K562 (cell line): ENCODE data around the gene TMEM242. TPM values are rescaled to one million over a fixed set of nuclear protein-coding genes. Genes with fewer than 3 reads are reported as not detected.

Experiments
- ATAC-seq: fragments of 200-7000 bp; cut with Tn5 transposase; 3 replicates; pipeline ENCODE4 v1.9.1; 2020; ENCODE audit warnings: moderate library complexity
- BruUV-seq: library from RNA; stranded (reverse); fragments of 400-500 nt; replicated peaks from 2 replicates; lab custom pipeline; 2021; lab: Mats Ljungman, UMichigan
- CTCF ChIA-PET: fragments of 300-600 bp; formaldehyde crosslinking; extraction: SDS; loops from one replicate; lab custom pipeline; 2021; ENCODE audit warnings: low intra/inter-chr PET ratio; lab: Yijun Ruan, JAX
- POLR2A ChIA-PET: fragments of 300-600, 350-650 bp; sonication (Branson Sonifier 250); formaldehyde crosslinking; extraction: SDS; loops from one replicate; lab custom pipeline; 2021; ENCODE audit warnings: antibody characterized with exemption, inconsistent platforms; lab: Yijun Ruan, JAX
- DNase-seq, 4 experiments: peaks; one replicate each; pipeline versions ENCODE4 v3.0.0 to v3.0.0-alpha.2; 2011 to 2018; ENCODE audit warnings: low spot score in 3 of 4, mixed read lengths in 3 of 4; ENCODE audit errors: extremely low read depth in 1 of 4
- FAIRE-seq: peaks from 2 replicates; lab custom pipeline; 2011; peaks lifted over from hg19 to GRCh38; lab: Jason Lieb, UNC
- H2AFZ ChIP-seq: 2 replicates; pipeline ENCODE4 v1.6.0; 2011; ENCODE audit warnings: low read depth, low read length, control low read depth, inconsistent platforms
- H3K27ac ChIP-seq: fragments of 200-600 bp; 3 replicates; pipeline ENCODE4 v1.8.0; 2011; ENCODE audit warnings: low read depth, mild to moderate bottlenecking, control low read depth, inconsistent platforms, low read length, moderate library complexity, mixed read lengths; ENCODE audit errors: extremely low read depth
- H3K27me3 ChIP-seq, 2 experiments: fragments of 300-600 bp in 1 of 2; 2 replicates in 1 of 2; 3 replicates in 1 of 2; pipeline versions ENCODE4 v1.6.0 to v1.8.0; 2011; ENCODE audit warnings: inconsistent platforms in 2 of 2, low read length in 2 of 2, mild to moderate bottlenecking in 1 of 2, mixed read lengths in 1 of 2, moderate library complexity in 1 of 2; ENCODE audit not compliant: control insufficient read depth in 2 of 2, insufficient read depth in 2 of 2
- H3K36me3 ChIP-seq: fragments of 300-600 bp; 3 replicates; pipeline ENCODE4 v1.8.0; 2011; ENCODE audit warnings: mild to moderate bottlenecking, low read length, inconsistent platforms; ENCODE audit not compliant: control insufficient read depth, insufficient read depth
- H3K4me1 ChIP-seq, 2 experiments: fragments of 200-600 bp in 1 of 2; replicated peaks in 1 of 2; 2 replicates in 1 of 2; 3 replicates in 1 of 2; pipeline versions ENCODE4 v1.5.1 to v1.8.0; 2011; ENCODE audit warnings: inconsistent platforms in 2 of 2, low read length in 2 of 2, mild to moderate bottlenecking in 1 of 2, mixed read lengths in 1 of 2, moderate library complexity in 1 of 2; ENCODE audit not compliant: control insufficient read depth in 2 of 2, insufficient read depth in 2 of 2
- H3K4me2 ChIP-seq: 2 replicates; pipeline ENCODE4 v1.6.1; 2011; ENCODE audit warnings: low read length, control low read depth, inconsistent platforms, mixed read lengths; ENCODE audit not compliant: insufficient read depth
- H3K4me3 ChIP-seq: fragments of 200-600 bp; sonication (generic), shearing (Covaris generic); 2 replicates; pipeline ENCODE4 v1.5.1; 2016; ENCODE audit warnings: control low read depth, inconsistent platforms
- H3K79me2 ChIP-seq: fragments of 200-600 bp; 3 replicates; pipeline ENCODE4 v1.8.0; 2011; ENCODE audit warnings: low read length, inconsistent platforms; ENCODE audit not compliant: control insufficient read depth, insufficient read depth
- H3K9ac ChIP-seq, 2 experiments: 2 replicates each; pipeline versions ENCODE4 v1.6.0 to v1.6.1; 2011; ENCODE audit warnings: low read depth in 2 of 2, low read length in 2 of 2, control low read depth in 1 of 2, inconsistent platforms in 1 of 2, mild to moderate bottlenecking in 1 of 2, mixed read lengths in 1 of 2; ENCODE audit not compliant: insufficient read depth in 1 of 2
- H3K9me1 ChIP-seq: one replicate; pipeline ENCODE4 v1.6.0; 2011; ENCODE audit warnings: inconsistent platforms, mild to moderate bottlenecking, low read length, moderate library complexity; ENCODE audit not compliant: control insufficient read depth, insufficient read depth
- H3K9me3 ChIP-seq: replicated peaks from 2 replicates; pipeline ENCODE4 v1.5.1; 2011; ENCODE audit warnings: low read depth, low read length, inconsistent platforms; ENCODE audit not compliant: control insufficient read depth, insufficient read depth
- H4K20me1 ChIP-seq: replicated peaks from 2 replicates; pipeline ENCODE4 v1.6.1; 2011; ENCODE audit warnings: low read length, inconsistent platforms, mixed read lengths; ENCODE audit not compliant: control insufficient read depth, insufficient read depth
- NFIC ChIP-seq: fragments of 450-650 bp; IDR thresholded peaks from 2 replicates; pipeline ENCODE4 v1.6.1; 2017; ENCODE audit warnings: mild to moderate bottlenecking, inconsistent platforms
- TOE1 ChIP-seq, 2 experiments: fragments of 450-650 bp in 1 of 2; sonication (generic) in 1 of 2; formaldehyde crosslinking in 1 of 2; IDR thresholded peaks; 2 replicates each; pipeline versions ENCODE4 v1.7.1 to v1.8.0; 2016 to 2022; ENCODE audit warnings: borderline replicate concordance in 2 of 2, mild to moderate bottlenecking in 2 of 2, antibody characterized with exemption in 1 of 2, inconsistent platforms in 1 of 2, low read depth in 1 of 2, missing genetic modification reagents in 1 of 2, moderate library complexity in 1 of 2
- ZNF12 ChIP-seq: sonication (generic); formaldehyde crosslinking; IDR thresholded peaks from 2 replicates; pipeline ENCODE4 v1.4.0; 2020; ENCODE audit warnings: mild to moderate bottlenecking, missing genetic modification reagents
- ZNF146 ChIP-seq: IDR thresholded peaks from one replicate; pipeline ENCODE4 v1.6.1; 2018; ENCODE audit warnings: missing compliant biosample characterization; ENCODE audit not compliant: unreplicated experiment
- ZNF586 ChIP-seq: fragments of 450-650 bp; formaldehyde crosslinking; conservative IDR thresholded peaks from 2 replicates; pipeline ENCODE4 v1.4.0; 2020; ENCODE audit warnings: mild to moderate bottlenecking, moderate library complexity
- WGBS: fragments of 100-300 bp; shearing (Covaris generic); methylation state at CpG from one replicate; pipeline ENCODE4 v1.1.6; 2016; ENCODE audit warnings: low coverage, mixed read lengths; ENCODE audit not compliant: insufficient coverage; ENCODE audit errors: missing lambda C conversion rate; 5-methylcytosine and 5-hydroxymethylcytosine counted together
- in situ Hi-C: fragments of 300-500 bp; cut with MboI; formaldehyde crosslinking; loops from 4 replicates; pipeline ENCODE4 v1.15.0; 2018; ENCODE audit warnings: inconsistent platforms, mixed read lengths
- intact Hi-C: fragments of 100-400 bp; cut with micrococcal nuclease; formaldehyde crosslinking; loops from 2 replicates; pipeline ENCODE4 v1.14.2; 2022
- polyA plus RNA-seq, 8 experiments: library from polyadenylated mRNA; depleted of rRNA in 4 of 8; stranded (reverse) in 5 of 8; unstranded in 3 of 8; fragments of >200 nt; fragmentation: Nextera tagmentation in 2 of 8; fragmentation: Illumina TruSeq in 1 of 8; extraction: Ambion mirVana in 2 of 8; extraction: Trizol in 1 of 8; gene quantifications; 2 replicates each; pipeline versions ENCODE4 v1.2.1 to v1.2.3, GENCODE V29; 2011 to 2014; ENCODE audit warnings: inconsistent platforms in 1 of 8, missing spikeins in 1 of 8
- total RNA-seq, 7 experiments: library from RNA; depleted of rRNA in 6 of 7; stranded (reverse); fragments of >200 nt in 6 of 7; fragmentation: Illumina TruSeq in 2 of 7; extraction: Trizol in 2 of 7; gene quantifications; 2 replicates each; pipeline versions ENCODE4 v1.2.1 to v1.2.3, GENCODE V29; 2011 to 2021; ENCODE audit warnings: low replicate concordance in 1 of 7
- TF ChIP-seq, protein P1 (sequence below): fragments of 250-450 bp; sonication (Bioruptor Pico); IDR thresholded peaks from 2 replicates; pipeline ENCODE4 v1.8.0; 2021; ENCODE audit warnings: borderline replicate concordance, mild to moderate bottlenecking, moderate library complexity; ENCODE audit not compliant: poor library complexity, severe bottlenecking
- TF ChIP-seq, protein P2 (sequence below): sonication (generic); formaldehyde crosslinking; IDR thresholded peaks from 2 replicates; pipeline ENCODE4 v1.4.0; 2020; ENCODE audit warnings: mild to moderate bottlenecking, missing genetic modification reagents
- TF ChIP-seq, protein P3 (sequence below): fragments of 450-650 bp; IDR thresholded peaks from 2 replicates; pipeline ENCODE4 v1.6.1; 2016; ENCODE audit warnings: mild to moderate bottlenecking, moderate library complexity

The TMEM242 gene
- total and polyA plus RNA-seq, 9 of the 15 experiments (the other 6 are each of a cell fraction or from before 2014, with no cell fraction given) = 9.5 to 35.3 (median 16.5) TPM

DNA sequence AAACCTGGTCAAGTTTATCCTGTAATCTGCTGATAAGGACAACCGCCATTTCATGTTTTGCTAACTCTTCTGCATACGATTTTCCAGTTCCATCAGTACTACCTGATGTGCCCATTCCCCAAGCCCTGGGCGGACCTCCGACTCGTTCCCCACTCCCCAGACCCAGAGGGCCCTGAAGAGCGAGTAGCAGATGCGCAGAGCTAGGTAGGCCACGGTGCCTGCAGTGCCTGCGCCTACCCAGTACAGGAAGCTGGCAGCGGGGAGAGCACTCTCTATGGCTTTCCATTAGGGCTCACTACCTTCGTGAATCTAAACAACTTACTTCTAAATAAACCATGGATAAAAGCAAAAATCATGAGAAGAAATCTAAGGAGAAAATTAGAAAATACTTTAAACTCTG, 43.3 kb upstream of the TMEM242 start:
- no peak overlapping the region for H3K27ac ChIP-seq
- no peak overlapping the region for H3K4me3 ChIP-seq
- H3K79me2 ChIP-seq = no peaks in the 10 kb centered on the region
- in situ Hi-C loops (no loop called here), intact Hi-C loops (no loop called here)
- ATAC-seq (no peak; the same call in 2 of the 3 replicates), FAIRE-seq (no peak), DNase-seq (no peak)
- H3K36me3 ChIP-seq = no peaks in the 10 kb centered on the region
- no TSS peak for BruUV-seq
- H3K27me3 ChIP-seq = no peaks in the 10 kb centered on the region
- H3K9ac ChIP-seq = no peak overlapping the region; a peak in 1 of 4 replicates
- H3K9me1 ChIP-seq = no peaks in the 10 kb centered on the region
- no peaks in the 10 kb centered on the region for H3K9me3 ChIP-seq
- no peak overlapping the region for H3K4me2 ChIP-seq
- H3K4me1 ChIP-seq = peaks cover 0 to 3% of the 10 kb centered on the region in 2 experiments; a peak in 1 of 5 replicates
- CTCF ChIA-PET = no interaction called here
- H2AFZ ChIP-seq = peak overlapping the region; percentile 16; the same call in 1 of the 2 replicates
- H4K20me1 ChIP-seq = no peaks in the 10 kb centered on the region
- WGBS = 57% methylated on average over 11 of the region's 11 CpGs
- POLR2A ChIA-PET = no interaction called here
- TF ChIP-seq, protein P1, sequence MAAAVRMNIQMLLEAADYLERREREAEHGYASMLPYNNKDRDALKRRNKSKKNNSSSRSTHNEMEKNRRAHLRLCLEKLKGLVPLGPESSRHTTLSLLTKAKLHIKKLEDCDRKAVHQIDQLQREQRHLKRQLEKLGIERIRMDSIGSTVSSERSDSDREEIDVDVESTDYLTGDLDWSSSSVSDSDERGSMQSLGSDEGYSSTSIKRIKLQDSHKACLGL (CRISPR knock-in tag) = no peak
- TF ChIP-seq NFIC (no peak), ZNF586 (CRISPR knock-in tag) (no peak), ZNF12 (CRISPR knock-in tag) (no peak), TOE1 (IDR thresholded peaks at IDR 0.05; ENCODE audit: borderline replicate concordance) (no peak), TOE1 (CRISPR knock-in tag; IDR thresholded peaks at IDR 0.05; ENCODE audit: borderline replicate concordance, low read depth) (no peak), ZNF146 (CRISPR knock-in tag) (no peak)
- TF ChIP-seq, protein P2, sequence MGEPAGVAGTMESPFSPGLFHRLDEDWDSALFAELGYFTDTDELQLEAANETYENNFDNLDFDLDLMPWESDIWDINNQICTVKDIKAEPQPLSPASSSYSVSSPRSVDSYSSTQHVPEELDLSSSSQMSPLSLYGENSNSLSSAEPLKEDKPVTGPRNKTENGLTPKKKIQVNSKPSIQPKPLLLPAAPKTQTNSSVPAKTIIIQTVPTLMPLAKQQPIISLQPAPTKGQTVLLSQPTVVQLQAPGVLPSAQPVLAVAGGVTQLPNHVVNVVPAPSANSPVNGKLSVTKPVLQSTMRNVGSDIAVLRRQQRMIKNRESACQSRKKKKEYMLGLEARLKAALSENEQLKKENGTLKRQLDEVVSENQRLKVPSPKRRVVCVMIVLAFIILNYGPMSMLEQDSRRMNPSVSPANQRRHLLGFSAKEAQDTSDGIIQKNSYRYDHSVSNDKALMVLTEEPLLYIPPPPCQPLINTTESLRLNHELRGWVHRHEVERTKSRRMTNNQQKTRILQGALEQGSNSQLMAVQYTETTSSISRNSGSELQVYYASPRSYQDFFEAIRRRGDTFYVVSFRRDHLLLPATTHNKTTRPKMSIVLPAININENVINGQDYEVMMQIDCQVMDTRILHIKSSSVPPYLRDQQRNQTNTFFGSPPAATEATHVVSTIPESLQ (CRISPR knock-in tag) = no peak
- TF ChIP-seq, protein P3, sequence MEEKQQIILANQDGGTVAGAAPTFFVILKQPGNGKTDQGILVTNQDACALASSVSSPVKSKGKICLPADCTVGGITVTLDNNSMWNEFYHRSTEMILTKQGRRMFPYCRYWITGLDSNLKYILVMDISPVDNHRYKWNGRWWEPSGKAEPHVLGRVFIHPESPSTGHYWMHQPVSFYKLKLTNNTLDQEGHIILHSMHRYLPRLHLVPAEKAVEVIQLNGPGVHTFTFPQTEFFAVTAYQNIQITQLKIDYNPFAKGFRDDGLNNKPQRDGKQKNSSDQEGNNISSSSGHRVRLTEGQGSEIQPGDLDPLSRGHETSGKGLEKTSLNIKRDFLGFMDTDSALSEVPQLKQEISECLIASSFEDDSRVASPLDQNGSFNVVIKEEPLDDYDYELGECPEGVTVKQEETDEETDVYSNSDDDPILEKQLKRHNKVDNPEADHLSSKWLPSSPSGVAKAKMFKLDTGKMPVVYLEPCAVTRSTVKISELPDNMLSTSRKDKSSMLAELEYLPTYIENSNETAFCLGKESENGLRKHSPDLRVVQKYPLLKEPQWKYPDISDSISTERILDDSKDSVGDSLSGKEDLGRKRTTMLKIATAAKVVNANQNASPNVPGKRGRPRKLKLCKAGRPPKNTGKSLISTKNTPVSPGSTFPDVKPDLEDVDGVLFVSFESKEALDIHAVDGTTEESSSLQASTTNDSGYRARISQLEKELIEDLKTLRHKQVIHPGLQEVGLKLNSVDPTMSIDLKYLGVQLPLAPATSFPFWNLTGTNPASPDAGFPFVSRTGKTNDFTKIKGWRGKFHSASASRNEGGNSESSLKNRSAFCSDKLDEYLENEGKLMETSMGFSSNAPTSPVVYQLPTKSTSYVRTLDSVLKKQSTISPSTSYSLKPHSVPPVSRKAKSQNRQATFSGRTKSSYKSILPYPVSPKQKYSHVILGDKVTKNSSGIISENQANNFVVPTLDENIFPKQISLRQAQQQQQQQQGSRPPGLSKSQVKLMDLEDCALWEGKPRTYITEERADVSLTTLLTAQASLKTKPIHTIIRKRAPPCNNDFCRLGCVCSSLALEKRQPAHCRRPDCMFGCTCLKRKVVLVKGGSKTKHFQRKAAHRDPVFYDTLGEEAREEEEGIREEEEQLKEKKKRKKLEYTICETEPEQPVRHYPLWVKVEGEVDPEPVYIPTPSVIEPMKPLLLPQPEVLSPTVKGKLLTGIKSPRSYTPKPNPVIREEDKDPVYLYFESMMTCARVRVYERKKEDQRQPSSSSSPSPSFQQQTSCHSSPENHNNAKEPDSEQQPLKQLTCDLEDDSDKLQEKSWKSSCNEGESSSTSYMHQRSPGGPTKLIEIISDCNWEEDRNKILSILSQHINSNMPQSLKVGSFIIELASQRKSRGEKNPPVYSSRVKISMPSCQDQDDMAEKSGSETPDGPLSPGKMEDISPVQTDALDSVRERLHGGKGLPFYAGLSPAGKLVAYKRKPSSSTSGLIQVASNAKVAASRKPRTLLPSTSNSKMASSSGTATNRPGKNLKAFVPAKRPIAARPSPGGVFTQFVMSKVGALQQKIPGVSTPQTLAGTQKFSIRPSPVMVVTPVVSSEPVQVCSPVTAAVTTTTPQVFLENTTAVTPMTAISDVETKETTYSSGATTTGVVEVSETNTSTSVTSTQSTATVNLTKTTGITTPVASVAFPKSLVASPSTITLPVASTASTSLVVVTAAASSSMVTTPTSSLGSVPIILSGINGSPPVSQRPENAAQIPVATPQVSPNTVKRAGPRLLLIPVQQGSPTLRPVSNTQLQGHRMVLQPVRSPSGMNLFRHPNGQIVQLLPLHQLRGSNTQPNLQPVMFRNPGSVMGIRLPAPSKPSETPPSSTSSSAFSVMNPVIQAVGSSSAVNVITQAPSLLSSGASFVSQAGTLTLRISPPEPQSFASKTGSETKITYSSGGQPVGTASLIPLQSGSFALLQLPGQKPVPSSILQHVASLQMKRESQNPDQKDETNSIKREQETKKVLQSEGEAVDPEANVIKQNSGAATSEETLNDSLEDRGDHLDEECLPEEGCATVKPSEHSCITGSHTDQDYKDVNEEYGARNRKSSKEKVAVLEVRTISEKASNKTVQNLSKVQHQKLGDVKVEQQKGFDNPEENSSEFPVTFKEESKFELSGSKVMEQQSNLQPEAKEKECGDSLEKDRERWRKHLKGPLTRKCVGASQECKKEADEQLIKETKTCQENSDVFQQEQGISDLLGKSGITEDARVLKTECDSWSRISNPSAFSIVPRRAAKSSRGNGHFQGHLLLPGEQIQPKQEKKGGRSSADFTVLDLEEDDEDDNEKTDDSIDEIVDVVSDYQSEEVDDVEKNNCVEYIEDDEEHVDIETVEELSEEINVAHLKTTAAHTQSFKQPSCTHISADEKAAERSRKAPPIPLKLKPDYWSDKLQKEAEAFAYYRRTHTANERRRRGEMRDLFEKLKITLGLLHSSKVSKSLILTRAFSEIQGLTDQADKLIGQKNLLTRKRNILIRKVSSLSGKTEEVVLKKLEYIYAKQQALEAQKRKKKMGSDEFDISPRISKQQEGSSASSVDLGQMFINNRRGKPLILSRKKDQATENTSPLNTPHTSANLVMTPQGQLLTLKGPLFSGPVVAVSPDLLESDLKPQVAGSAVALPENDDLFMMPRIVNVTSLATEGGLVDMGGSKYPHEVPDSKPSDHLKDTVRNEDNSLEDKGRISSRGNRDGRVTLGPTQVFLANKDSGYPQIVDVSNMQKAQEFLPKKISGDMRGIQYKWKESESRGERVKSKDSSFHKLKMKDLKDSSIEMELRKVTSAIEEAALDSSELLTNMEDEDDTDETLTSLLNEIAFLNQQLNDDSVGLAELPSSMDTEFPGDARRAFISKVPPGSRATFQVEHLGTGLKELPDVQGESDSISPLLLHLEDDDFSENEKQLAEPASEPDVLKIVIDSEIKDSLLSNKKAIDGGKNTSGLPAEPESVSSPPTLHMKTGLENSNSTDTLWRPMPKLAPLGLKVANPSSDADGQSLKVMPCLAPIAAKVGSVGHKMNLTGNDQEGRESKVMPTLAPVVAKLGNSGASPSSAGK = no peak
